Suprapubic skin (tissue), 4 donors: ENCODE results near the gene C11orf58.

Experiments
- CTCF ChIP-seq, 2 donors: fragments of 200-600 bp in 1 of 2; fragments of 450-650 bp in 1 of 2; sonication (generic) in 1 of 2; IDR thresholded peaks; one replicate each; pipeline ENCODE4 v1.5.1; 2016 to 2019; ENCODE audit warnings: antibody characterized with exemption in 2 of 2, mild to moderate bottlenecking in 1 of 2, moderate library complexity in 1 of 2
- POLR2A ChIP-seq, 2 donors: fragments of 450-650 bp; IDR thresholded peaks; one replicate each; pipeline ENCODE4 v1.6.1; 2017; ENCODE audit warnings: antibody characterized with exemption in 2 of 2, mild to moderate bottlenecking in 2 of 2, moderate library complexity in 2 of 2
- POLR2AphosphoS5 ChIP-seq, 3 donors: sonication (generic); formaldehyde crosslinking; IDR thresholded peaks; one replicate each; pipeline ENCODE4 v1.6.1; 2017; ENCODE audit warnings: antibody characterized with exemption in 3 of 3

GRCh38 chr11:16770016-16770415, 31.6 kb downstream of the C11orf58 start:
- TF ChIP-seq CTCF (IDR thresholded peaks at IDR 0.05) (no peak), POLR2A (IDR thresholded peaks at IDR 0.05) (no peak), POLR2AphosphoS5 (IDR thresholded peaks at IDR 0.05) (no peak)
